Adipose tissue (tissue), 3 donors: ENCODE data around the gene SP6. TPM values are rescaled to one million over a fixed set of nuclear protein-coding genes. Genes with fewer than 3 reads are reported as not detected.

ENCODE experiments used
- H3K27ac ChIP-seq: one replicate; pipeline ENCODE4 v1.5.1; 2013; ENCODE audit warnings: low read depth, low read length
- WGBS, 3 donors: extraction: QIAGEN DNeasy Blood & Tissue Kit; methylation state at CpG; one replicate each; pipeline ENCODE4 v1.1.7; 2013; 5-methylcytosine and 5-hydroxymethylcytosine counted together
- polyA plus RNA-seq, 3 donors: library from polyadenylated mRNA; stranded (reverse); fragments of 200-250 nt; gene quantifications; one replicate each; pipeline ENCODE4 v1.2.3, GENCODE V29; 2013
- donor health status: healthy with polysubstance abuse.
- donor health status: Bipolar disorder and iron deficiency.
- donor health status: healthy.

SP6 gene
- polyA plus RNA-seq, 3 donors, result 0.45 to 0.56 (median 0.49) TPM

DNA sequence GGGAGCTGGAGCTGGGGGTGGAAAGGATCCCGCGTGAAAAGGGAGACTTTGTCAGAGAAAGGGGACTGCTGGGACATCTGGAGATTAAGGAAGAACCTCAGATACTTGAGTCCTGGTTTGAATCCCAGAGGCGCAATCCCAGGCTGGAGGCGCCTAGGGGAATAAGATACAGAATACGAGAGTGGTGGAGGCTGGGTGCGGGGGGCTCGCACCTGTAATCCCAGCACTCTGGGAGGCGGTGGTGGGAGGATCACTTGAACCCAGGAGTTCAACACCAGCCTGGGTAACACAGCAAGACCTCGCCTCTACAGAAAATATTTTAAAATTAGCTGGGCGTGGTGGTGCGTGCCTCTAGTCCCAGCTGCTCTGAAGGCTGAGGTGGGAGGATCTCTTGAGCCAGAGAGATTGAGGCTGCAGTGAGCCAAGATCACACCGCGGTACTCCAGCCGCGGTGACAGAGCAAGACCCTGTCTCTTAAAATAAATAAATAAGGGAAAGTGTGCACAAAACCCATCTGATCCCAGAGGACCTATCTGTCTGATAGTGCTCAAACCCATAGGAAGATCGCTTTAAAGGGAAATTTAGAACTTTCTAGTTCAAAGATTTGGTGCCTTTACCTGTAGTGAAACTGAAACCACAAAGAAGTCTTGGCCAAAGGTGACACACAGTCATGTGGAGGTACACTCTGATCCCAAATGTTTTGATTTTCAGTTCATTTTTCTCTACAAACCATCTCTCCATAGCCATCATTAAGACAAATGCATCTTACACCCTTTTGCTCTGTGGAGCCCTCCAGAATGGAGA, 9.3 kb downstream of the SP6 start:
- no peak overlapping the region for H3K27ac ChIP-seq
- WGBS, 3 donors, result 65 to 69% (median 67%) methylated on average over 16 of the region's 16 CpGs

GRCh38 chr17:47840742-47841487, 10.0 kb downstream of the SP6 start, which contains the start of gene SCRN2:
Gene SCRN2, minus strand, starts transcription at chr17:47841273. Its CDS starts 430 bp downstream, at chr17:47840843.
- no peak within 1 kb of the TSS for H3K27ac ChIP-seq
- 0 to 1% (median 0%) methylated on average over 54 to 55 of the region's 55 CpGs for WGBS, 3 donors

- H3K27ac ChIP-seq, result no peak overlapping the region
- 30 to 50% (median 47%) methylated on average over 17 of the region's 17 CpGs for WGBS, 3 donors
Observed at GRCh38 chr17:47840001-47840741, 10.8 kb downstream of the SP6 start.

DNA sequence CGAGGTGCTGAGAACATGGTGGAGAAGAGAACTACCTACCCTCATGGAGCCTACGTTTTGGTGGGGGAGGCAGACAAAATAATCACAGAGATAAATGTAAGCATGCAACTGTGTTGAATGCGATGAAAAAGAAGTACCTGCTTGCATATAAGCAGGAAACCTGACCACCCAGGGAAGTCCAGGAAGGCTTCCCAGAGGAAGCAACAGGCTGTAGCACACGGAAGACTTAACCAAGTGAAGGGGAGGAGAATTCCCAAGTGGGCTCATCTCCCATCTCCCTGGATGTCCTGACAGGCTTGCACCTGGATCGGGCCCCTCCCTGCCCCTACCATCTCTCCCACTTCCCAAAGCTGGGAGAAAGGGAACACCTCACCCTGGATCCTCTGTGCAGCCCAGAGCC, 11.9 kb downstream of the SP6 start:
- WGBS, 3 donors, result 84 to 96% (median 88%) methylated on average over 5 of the region's 5 CpGs
- no peak overlapping the region for H3K27ac ChIP-seq

GRCh38 chr17:47838636-47839035, 12.3 kb downstream of the SP6 start:
- WGBS, 3 donors, result 90 to 94% (median 90%) methylated on average over 13 of the region's 13 CpGs
- no peak overlapping the region for H3K27ac ChIP-seq

- 46 to 82% (median 59%) methylated on average over 13 of the region's 13 CpGs for WGBS, 3 donors
- H3K27ac ChIP-seq, result no peak overlapping the region
Observed at GRCh38 chr17:47837401-47838039, 13.4 kb downstream of the SP6 start.

GRCh38 chr17:47836601-47837000, 14.4 kb downstream of the SP6 start:
- H3K27ac ChIP-seq, result no peak overlapping the region
- WGBS, 3 donors, result 81 to 94% (median 84%) methylated on average over 5 to 6 of the region's 6 CpGs

GRCh38 chr17:47834756-47835155, 16.2 kb downstream of the SP6 start:
- 41 to 61% (median 49%) methylated on average over 5 of the region's 5 CpGs for WGBS, 3 donors
- H3K27ac ChIP-seq, result no peak overlapping the region

- no peak overlapping the region for H3K27ac ChIP-seq
- 8 to 12% (median 8%) methylated on average over 7 of the region's 7 CpGs for WGBS, 3 donors
Observed at GRCh38 chr17:47831934-47832327, 19.0 kb downstream of the SP6 start.

- H3K27ac ChIP-seq, result no peak within 1 kb of the TSS
- WGBS, 3 donors, result 0% methylated on average over 40 to 42 of the region's 42 CpGs
Observed at GRCh38 chr17:47831003-47831933, 19.7 kb downstream of the SP6 start, which contains the start of the genes LRRC46 and MRPL10. Gene LRRC46, plus strand, starts transcription at chr17:47831670. Its CDS starts 320 bp downstream, at chr17:47831990. Gene MRPL10, minus strand, starts transcription at chr17:47831541. Its CDS starts 30 bp downstream, at chr17:47831511.

DNA sequence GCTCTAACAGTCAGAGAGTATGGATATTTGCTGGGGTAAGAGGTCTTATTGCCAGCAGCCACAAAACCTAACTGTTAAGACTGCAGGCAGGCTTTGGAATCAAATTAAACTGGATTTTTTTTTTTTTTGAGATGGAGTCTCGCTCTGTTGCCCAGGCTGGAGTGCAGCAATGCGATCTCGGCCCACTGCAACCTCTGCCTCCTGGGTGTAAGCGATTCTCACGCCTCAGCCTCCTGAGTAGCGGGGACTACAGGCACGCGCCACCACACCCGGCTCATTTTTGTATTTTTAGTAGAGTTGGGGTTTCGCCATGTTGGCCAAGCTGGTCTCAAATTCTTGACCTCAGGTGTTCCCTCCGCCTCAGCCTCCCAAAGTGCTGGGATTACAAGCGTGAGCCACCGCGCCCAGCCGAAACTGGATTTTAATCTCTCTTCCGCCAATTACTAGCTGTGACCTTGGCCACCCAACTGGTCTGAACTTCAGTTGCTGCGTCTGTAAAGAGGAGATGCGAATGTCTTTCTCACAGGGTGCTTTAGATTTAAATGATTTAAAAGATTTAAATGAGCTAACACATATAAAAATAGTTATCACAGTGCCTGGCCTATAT, 20.5 kb downstream of the SP6 start:
- no peak overlapping the region for H3K27ac ChIP-seq
- 56 to 75% (median 73%) methylated on average over 18 of the region's 18 CpGs for WGBS, 3 donors

DNA sequence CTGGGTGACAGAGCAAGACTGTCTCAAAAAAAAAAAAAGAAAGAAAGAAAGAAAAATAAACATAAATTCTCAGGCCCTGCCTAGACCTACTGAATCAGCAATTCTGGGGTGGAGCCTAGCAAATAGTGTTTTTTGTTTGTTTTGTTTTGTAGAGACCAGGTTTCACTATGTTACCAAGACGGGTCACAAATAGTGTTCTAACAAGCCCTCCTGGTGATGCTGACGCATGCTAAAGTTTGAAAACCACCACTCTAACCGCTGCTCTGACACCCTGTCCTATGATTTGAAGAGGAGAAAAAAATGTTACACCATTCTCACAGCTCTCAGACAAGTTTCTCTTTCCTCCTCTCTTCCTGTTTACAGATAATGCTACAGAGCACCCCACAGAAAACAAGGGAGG, 21.1 kb downstream of the SP6 start:
- 85 to 91% (median 86%) methylated on average over 3 of the region's 3 CpGs for WGBS, 3 donors
- H3K27ac ChIP-seq, result no peak overlapping the region

DNA sequence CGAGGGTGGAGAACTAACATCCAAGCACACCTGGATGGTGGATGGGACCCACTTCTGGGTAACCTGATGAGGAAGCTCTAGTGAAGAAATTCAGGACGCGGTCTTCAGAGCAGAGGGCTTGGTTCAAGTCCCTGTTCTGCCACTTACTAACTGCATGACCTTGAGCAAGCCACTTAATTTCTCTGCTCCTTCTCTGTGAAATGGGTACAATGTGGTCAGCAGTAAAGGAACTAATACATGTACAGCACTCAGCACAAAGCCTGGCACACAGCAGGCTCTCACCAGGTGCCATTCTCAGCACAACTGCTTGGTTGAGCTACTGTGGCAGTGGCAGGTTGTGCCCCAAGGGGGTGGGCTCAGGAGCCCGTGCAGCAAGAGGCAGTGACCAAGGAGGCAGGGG, 27.4 kb downstream of the SP6 start:
- H3K27ac ChIP-seq, result no peak overlapping the region

GRCh38 chr17:47822785-47823184, 28.2 kb downstream of the SP6 start:
- H3K27ac ChIP-seq, result no peak overlapping the region
- 91 to 93% (median 92%) methylated on average over 4 of the region's 4 CpGs for WGBS, 3 donors

More for the DNA sequence above, 27.4 kb downstream of the SP6 start:
- 83 to 89% (median 86%) methylated on average over 4 of the region's 4 CpGs for WGBS, 3 donors

DNA sequence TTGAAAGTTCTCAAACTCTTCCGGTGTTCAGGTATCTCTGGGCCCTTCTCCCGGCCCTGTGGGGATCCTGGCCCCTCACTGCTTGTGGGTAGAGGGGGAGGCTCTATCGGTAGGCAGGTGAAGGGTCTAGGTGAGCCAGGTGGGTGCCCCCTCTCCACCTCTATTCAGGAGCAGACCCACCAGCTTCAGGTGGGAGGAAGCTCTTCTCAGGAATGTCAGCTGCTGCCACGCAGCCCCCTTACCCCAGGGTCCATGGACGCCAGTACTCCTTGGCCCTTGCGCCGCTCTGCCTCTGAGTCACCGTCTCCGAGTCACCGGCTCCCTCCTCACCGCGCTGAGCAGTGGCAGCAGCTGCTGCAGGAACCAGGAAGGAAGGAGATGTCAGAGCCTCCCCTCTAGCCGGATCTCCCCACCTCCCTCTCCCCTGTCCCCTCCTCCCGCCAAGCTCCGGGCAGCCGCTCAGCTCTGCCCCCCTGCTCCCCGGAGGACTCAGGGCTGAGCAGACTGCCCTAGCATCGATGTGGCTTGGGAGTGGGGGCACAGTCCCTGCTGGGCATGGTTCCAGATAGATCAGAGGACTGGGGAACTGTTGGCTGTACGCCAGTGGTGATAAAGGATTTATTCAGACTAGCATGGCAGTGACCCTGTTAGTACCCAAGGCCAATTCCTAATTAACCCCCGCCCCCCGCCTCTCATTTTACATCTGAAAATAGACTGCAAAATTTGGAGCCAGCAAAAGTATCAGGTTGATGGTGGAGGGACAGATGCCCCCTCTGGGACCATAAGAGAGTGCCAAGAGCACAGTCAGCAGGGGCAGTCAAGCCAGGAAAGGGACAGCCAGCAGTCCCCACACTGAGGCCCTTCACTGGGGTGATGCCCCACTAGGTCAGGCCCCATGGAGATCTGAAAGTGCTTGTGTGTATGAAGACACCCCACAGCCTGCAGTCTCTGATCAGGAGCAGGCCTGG, 29.3 kb downstream of the SP6 start, which contains the start of gene OSBPL7:
Gene OSBPL7 (minus strand): TSS at position 371 of the 968 bp plus-strand sequence. CDS start 1,516 bp downstream, outside the sequence.
- whole genome bisulfite sequencing, 3 donors, result 5 to 7% (median 6%) methylated on average over 15 to 21 of the region's 21 CpGs
- H3K27ac ChIP-seq, result no peak within 1 kb of the TSS

DNA sequence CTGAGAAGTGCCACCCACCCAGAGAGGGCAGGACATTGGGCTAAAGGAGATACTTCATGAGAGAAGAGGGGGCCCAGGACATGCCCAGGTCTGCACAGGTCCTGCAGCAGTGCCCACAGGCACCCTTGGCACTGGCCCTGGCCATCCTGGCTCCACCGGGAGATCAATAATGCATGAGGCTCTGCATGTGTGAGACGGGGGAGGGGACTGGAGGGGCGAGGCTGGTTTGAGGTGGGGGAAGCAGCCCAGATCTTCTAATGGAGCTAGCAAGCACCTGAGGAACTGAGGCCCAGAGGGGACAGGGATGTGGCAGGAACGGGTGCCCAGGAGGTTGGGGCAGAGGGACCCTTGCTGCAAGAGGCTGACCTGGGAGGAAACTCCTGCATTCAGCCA, 29.9 kb downstream of the SP6 start:
- WGBS, 3 donors, result 3 to 17% (median 6%) methylated on average over 4 of the region's 4 CpGs
- H3K27ac ChIP-seq, result no peak overlapping the region
